HepG2 (cell line): ENCODE results near the gene LDB2. TPM values are rescaled to one million over a fixed set of nuclear protein-coding genes. Genes with fewer than 3 reads are reported as not detected.

Experiments
- ATAC-seq: fragments of 200-7000 bp; cut with Tn5 transposase; 3 replicates; pipeline ENCODE4 v1.9.1; 2020; ENCODE audit warnings: mild to moderate bottlenecking, moderate library complexity
- BruUV-seq: library from RNA; stranded (reverse); fragments of 400-500 nt; replicated peaks from 2 replicates; lab custom pipeline; 2021; lab: Mats Ljungman, UMichigan
- CTCF ChIA-PET: fragments of 300-600 bp; formaldehyde crosslinking; extraction: SDS; loops from one replicate; lab custom pipeline; 2021; ENCODE audit warnings: low total read pairs, inconsistent platforms, low intra/inter-chr PET ratio; lab: Yijun Ruan, JAX
- POLR2A ChIA-PET: fragments of 350-600 bp; sonication (Branson Sonifier 250); formaldehyde crosslinking; loops from one replicate; lab custom pipeline; 2020; ENCODE audit warnings: antibody characterized with exemption, inconsistent platforms; lab: Yijun Ruan, JAX
- DNase-seq: peaks from one replicate; pipeline ENCODE4 v3.0.0-alpha.2; 2015; ENCODE audit warnings: low spot score
- FAIRE-seq: peaks from 3 replicates; lab custom pipeline; 2011; peaks lifted over from hg19 to GRCh38; lab: Jason Lieb, UNC
- H2AFZ ChIP-seq: one replicate; pipeline ENCODE4 v1.6.1; 2011; ENCODE audit warnings: low read length, inconsistent platforms
- H3K27ac ChIP-seq: fragments of 300-600 bp; 3 replicates; pipeline ENCODE4 v1.8.0; 2011; ENCODE audit warnings: mixed run types, mild to moderate bottlenecking, mixed read lengths, low read length, inconsistent platforms; ENCODE audit not compliant: insufficient read depth; ENCODE audit errors: extremely low read length
- H3K27me3 ChIP-seq, 2 experiments: fragments of 200-600 bp in 1 of 2; 2 replicates in 1 of 2; 3 replicates in 1 of 2; pipeline versions ENCODE4 v1.6.0 to v1.8.0; 2011; ENCODE audit warnings: low read length in 2 of 2, mild to moderate bottlenecking in 2 of 2, moderate library complexity in 2 of 2, inconsistent platforms in 1 of 2; ENCODE audit not compliant: insufficient read depth in 2 of 2, control insufficient read depth in 1 of 2
- H3K36me3 ChIP-seq, 2 experiments: fragments of 200-600 bp in 1 of 2; replicated peaks in 1 of 2; 2 replicates in 1 of 2; 3 replicates in 1 of 2; pipeline versions ENCODE4 v1.5.1 to v1.8.0; 2011; ENCODE audit warnings: low read length in 2 of 2, inconsistent platforms in 1 of 2; ENCODE audit not compliant: insufficient read depth in 2 of 2, control insufficient read depth in 1 of 2
- H3K4me1 ChIP-seq: 2 replicates; pipeline ENCODE4 v1.5.1; 2012; ENCODE audit warnings: low read length, inconsistent platforms; ENCODE audit not compliant: insufficient read depth
- H3K4me2 ChIP-seq: 2 replicates; pipeline ENCODE4 v1.6.0; 2011; ENCODE audit warnings: low read depth, low read length, inconsistent platforms
- H3K4me3 ChIP-seq, 3 experiments: fragments of 200-600 bp in 1 of 3; sonication (generic), shearing (Covaris generic) in 1 of 3; replicated peaks in 1 of 3; 2 replicates each; pipeline ENCODE4 v1.5.1; 2011 to 2016; ENCODE audit warnings: low read length in 3 of 3, inconsistent platforms in 2 of 3, low read depth in 2 of 3, mild to moderate bottlenecking in 2 of 3, control low read depth in 1 of 3, mixed read lengths in 1 of 3; ENCODE audit not compliant: insufficient read depth in 1 of 3
- H3K79me2 ChIP-seq: one replicate; pipeline ENCODE4 v1.6.1; 2011; ENCODE audit warnings: low read length, inconsistent platforms; ENCODE audit not compliant: insufficient read depth
- H3K9ac ChIP-seq: 2 replicates; pipeline ENCODE4 v1.6.0; 2011; ENCODE audit warnings: mild to moderate bottlenecking, low read depth, low read length, inconsistent platforms; ENCODE audit not compliant: insufficient read depth
- H3K9me3 ChIP-seq: 2 replicates; pipeline ENCODE4 v1.5.1; 2012; ENCODE audit warnings: mild to moderate bottlenecking, low read length
- H4K20me1 ChIP-seq: 2 replicates; pipeline ENCODE4 v1.6.0; 2011; ENCODE audit warnings: inconsistent platforms, mild to moderate bottlenecking, low read length, moderate library complexity; ENCODE audit not compliant: insufficient read depth
- ARHGAP35 ChIP-seq: sonication (generic); formaldehyde crosslinking; IDR thresholded peaks from 2 replicates; pipeline ENCODE4 v1.9.0; 2022; ENCODE audit warnings: mild to moderate bottlenecking, inconsistent platforms, moderate library complexity, missing genetic modification reagents, borderline replicate concordance
- ATF4 ChIP-seq, 2 experiments: fragments of 450-650 bp in 1 of 2; sonication (generic) in 1 of 2; formaldehyde crosslinking; IDR thresholded peaks; 2 replicates each; pipeline versions ENCODE4 v1.5.0 to v1.8.0; 2020 to 2022; ENCODE audit warnings: mild to moderate bottlenecking in 1 of 2, missing genetic modification reagents in 1 of 2
- CHD4 ChIP-seq: fragments of 200-600 bp; sonication (generic); IDR thresholded peaks from 2 replicates; pipeline ENCODE4 v1.7.0; 2017; ENCODE audit warnings: mild to moderate bottlenecking, low read length, borderline replicate concordance
- KDM6A ChIP-seq: IDR thresholded peaks from 2 replicates; pipeline ENCODE4 v1.6.1; 2016; ENCODE audit warnings: low read depth
- MNT ChIP-seq: fragments of 450-650 bp; IDR thresholded peaks from 2 replicates; pipeline ENCODE4 v1.6.1; 2016
- MYNN ChIP-seq: sonication (generic); formaldehyde crosslinking; IDR thresholded peaks from 2 replicates; pipeline ENCODE4 v1.4.0; 2020; ENCODE audit warnings: mild to moderate bottlenecking, low read depth, missing genetic modification reagents
- NR2F6 ChIP-seq, 2 experiments: IDR thresholded peaks; 2 replicates each; pipeline ENCODE4 v1.6.1; 2016; ENCODE audit warnings: antibody characterized with exemption in 1 of 2, mild to moderate bottlenecking in 1 of 2
- POGK ChIP-seq: sonication (generic); formaldehyde crosslinking; conservative IDR thresholded peaks from 2 replicates; pipeline ENCODE4 v1.8.0; 2022; ENCODE audit warnings: mild to moderate bottlenecking, moderate library complexity, missing genetic modification reagents
- RBAK ChIP-seq: sonication (generic); formaldehyde crosslinking; IDR thresholded peaks from 2 replicates; pipeline ENCODE4 v1.5.1; 2020; ENCODE audit warnings: mild to moderate bottlenecking, missing genetic modification reagents
- SP1 ChIP-seq, 2 experiments: fragments of 450-650 bp in 1 of 2; sonication (generic) in 1 of 2; formaldehyde crosslinking in 1 of 2; IDR thresholded peaks; 2 replicates each; pipeline versions ENCODE4 v1.4.0 to v1.6.1; 2016 to 2020; ENCODE audit warnings: missing genetic modification reagents in 1 of 2
- SP5 ChIP-seq: IDR thresholded peaks from 2 replicates; pipeline ENCODE4 v1.6.1; 2016; ENCODE audit warnings: low read depth, borderline replicate concordance
- TFE3 ChIP-seq: IDR thresholded peaks from 2 replicates; pipeline ENCODE4 v1.6.1; 2016
- ZFYVE20 ChIP-seq: sonication (generic); formaldehyde crosslinking; IDR thresholded peaks from 2 replicates; pipeline ENCODE4 v1.8.0; 2023; ENCODE audit warnings: low read depth, mild to moderate bottlenecking, moderate library complexity, missing genetic modification reagents, borderline replicate concordance
- ZNF234 ChIP-seq: sonication (generic); formaldehyde crosslinking; conservative IDR thresholded peaks from 2 replicates; pipeline ENCODE4 v1.5.1; 2020; ENCODE audit warnings: mild to moderate bottlenecking, missing genetic modification reagents
- ZNF333 ChIP-seq: sonication (generic); formaldehyde crosslinking; IDR thresholded peaks from 2 replicates; pipeline ENCODE4 v1.4.0; 2020; ENCODE audit warnings: mild to moderate bottlenecking, missing genetic modification reagents, borderline replicate concordance
- ZNF547 ChIP-seq: sonication (generic); formaldehyde crosslinking; IDR thresholded peaks from 2 replicates; pipeline ENCODE4 v1.5.1; 2020; ENCODE audit warnings: mild to moderate bottlenecking, missing genetic modification reagents
- ZNF670 ChIP-seq: sonication (generic); formaldehyde crosslinking; IDR thresholded peaks from 2 replicates; pipeline ENCODE4 v1.8.0; 2022; ENCODE audit warnings: mild to moderate bottlenecking, missing genetic modification reagents, borderline replicate concordance
- ZNF713 ChIP-seq: sonication (generic); formaldehyde crosslinking; IDR thresholded peaks from 2 replicates; pipeline ENCODE4 v1.4.0; 2020; ENCODE audit warnings: mild to moderate bottlenecking, missing genetic modification reagents
- WGBS: methylation state at CpG from one replicate; pipeline ENCODE4 v1.1.6; 2017; ENCODE audit warnings: low lambda C conversion rate; 5-methylcytosine and 5-hydroxymethylcytosine counted together
- in situ Hi-C: cut with HindIII; loops from 2 replicates; pipeline ENCODE4 v1.10.0; 2017; ENCODE audit warnings: low pct_unique_long_range_greater_than_20kb; ENCODE audit not compliant: extremely low pct_ligation_motif_present
- intact Hi-C: fragments of 100-400 bp; cut with micrococcal nuclease; formaldehyde crosslinking; loops from one replicate; pipeline ENCODE4 v1.10.0; 2022; ENCODE audit not compliant: unreplicated experiment
- polyA plus RNA-seq, 8 experiments: library from polyadenylated mRNA; depleted of rRNA in 3 of 8; stranded (reverse) in 7 of 8; unstranded in 1 of 8; fragments of >200 nt; fragmentation: Illumina TruSeq in 4 of 8; extraction: Trizol in 4 of 8; gene quantifications; 2 replicates each; pipeline versions ENCODE4 v1.2.1 to v1.2.3, GENCODE V29; 2011 to 2016; ENCODE audit warnings: low read depth in 4 of 8, missing spikeins in 1 of 8, mixed read lengths in 1 of 8; ENCODE audit not compliant: insufficient read depth in 1 of 8
- total RNA-seq, 5 experiments: library from RNA; depleted of rRNA; stranded (reverse); fragments of >200 nt; fragmentation: Illumina TruSeq; extraction: Trizol; gene quantifications; 2 replicates each; pipeline ENCODE4 v1.2.3, GENCODE V29; 2016; ENCODE audit warnings: low read depth in 1 of 5

LDB2 gene
- total and polyA plus RNA-seq, 2 of the 13 experiments (the other 11 are each of a cell fraction or from before 2014, with no cell fraction given): not detected

- TF ChIP-seq MYNN (no peak), KDM6A (CRISPR knock-in tag) (no peak), ZNF713 (CRISPR knock-in tag) (no peak), ZFYVE20 (no peak)
Measured at GRCh38 chr4:16868674-16869073, 29.8 kb downstream of the LDB2 start (continued).

- H4K20me1 ChIP-seq: no peaks in the 10 kb centered on the region
- intact Hi-C loops (no loop called here), in situ Hi-C loops (no loop called here)
- H3K36me3 ChIP-seq: no peaks in the 10 kb centered on the region
- FAIRE-seq: no peak
- no peak overlapping the region for H3K9ac ChIP-seq
- H3K27ac ChIP-seq: no peak overlapping the region
- no peak overlapping the region for H3K4me2 ChIP-seq
- ChIA-PET CTCF (no interaction called here), POLR2A (no interaction called here)
- H3K27me3 ChIP-seq: peaks cover 0 to 3% of the 10 kb centered on the region in 2 experiments; a peak in 3 of 5 replicates
- no peak for DNase-seq
- no TSS peak for BruUV-seq
- no peaks in the 10 kb centered on the region for H3K79me2 ChIP-seq
- 3% methylated on average over 2 of the region's 2 CpGs for WGBS
- no peak overlapping the region for H3K4me3 ChIP-seq
- H3K4me1 ChIP-seq: no peaks in the 10 kb centered on the region
- H2AFZ ChIP-seq: no peak overlapping the region
- no peak for ATAC-seq
- H3K9me3 ChIP-seq: no peaks in the 10 kb centered on the region
- TF ChIP-seq RBAK: no peak
- no peak for TF ChIP-seq ZNF333 (CRISPR knock-in tag)
- TF ChIP-seq ZNF547 (CRISPR knock-in tag): no peak
- no peak for TF ChIP-seq POGK (CRISPR knock-in tag)
- TF ChIP-seq MNT: no peak
- no peak for TF ChIP-seq TFE3
- no peak for TF ChIP-seq NR2F6 (IDR thresholded peaks at IDR 0.05)
- no peak for TF ChIP-seq NR2F6 (CRISPR knock-in tag; IDR thresholded peaks at IDR 0.05)
- no peak for TF ChIP-seq SP5 (CRISPR knock-in tag)
- TF ChIP-seq ZNF670: no peak
- no peak for TF ChIP-seq CHD4
- TF ChIP-seq SP1 (IDR thresholded peaks at IDR 0.05): no peak
- no peak for TF ChIP-seq SP1 (CRISPR knock-in tag; IDR thresholded peaks at IDR 0.05)
- no peak for TF ChIP-seq ARHGAP35 (CRISPR knock-in tag)
- TF ChIP-seq ZNF234 (CRISPR knock-in tag): no peak
- TF ChIP-seq ATF4 (CRISPR knock-in tag; IDR thresholded peaks at IDR 0.05): no peak
Measured at GRCh38 chr4:16867827-16868226, 30.6 kb downstream of the LDB2 start.
